Adrenal gland (tissue), 5 donors: ENCODE results near the gene SLC34A3.
A peak's percentile ranks its signal among the peaks of the same experiment; 100 is the strongest.

Source experiments
- POLR2A ChIP-seq, 2 donors: fragments of 450-650 bp; IDR thresholded peaks; one replicate each; pipeline ENCODE4 v1.6.1; 2017; ENCODE audit warnings: antibody characterized with exemption in 2 of 2, mild to moderate bottlenecking in 2 of 2, moderate library complexity in 1 of 2
- TF ChIP-seq, protein P1 (sequence below), 6 experiments: fragments of 450-650 bp in 4 of 6; fragments of 200-600 bp in 2 of 6; sonication (generic) in 1 of 6; IDR thresholded peaks; 1 replicate in 5 of 6; 2 replicates in 1 of 6; pipeline versions ENCODE4 v1.5.1 to v1.8.0; 2016 to 2021; ENCODE audit warnings: antibody characterized with exemption in 6 of 6, mild to moderate bottlenecking in 2 of 6, moderate library complexity in 1 of 6
- donor health status: DM: no; HTN: no; CAD: no.

GRCh38 chr9:137205126-137206069 lies 25.3 kb upstream of the SLC34A3 start, which contains the start of the genes NDOR1 and TMEM203:
- peak in 1 of 2 donors; percentile 61 for TF ChIP-seq POLR2A (IDR thresholded peaks at IDR 0.05)
- TF ChIP-seq, protein P1, sequence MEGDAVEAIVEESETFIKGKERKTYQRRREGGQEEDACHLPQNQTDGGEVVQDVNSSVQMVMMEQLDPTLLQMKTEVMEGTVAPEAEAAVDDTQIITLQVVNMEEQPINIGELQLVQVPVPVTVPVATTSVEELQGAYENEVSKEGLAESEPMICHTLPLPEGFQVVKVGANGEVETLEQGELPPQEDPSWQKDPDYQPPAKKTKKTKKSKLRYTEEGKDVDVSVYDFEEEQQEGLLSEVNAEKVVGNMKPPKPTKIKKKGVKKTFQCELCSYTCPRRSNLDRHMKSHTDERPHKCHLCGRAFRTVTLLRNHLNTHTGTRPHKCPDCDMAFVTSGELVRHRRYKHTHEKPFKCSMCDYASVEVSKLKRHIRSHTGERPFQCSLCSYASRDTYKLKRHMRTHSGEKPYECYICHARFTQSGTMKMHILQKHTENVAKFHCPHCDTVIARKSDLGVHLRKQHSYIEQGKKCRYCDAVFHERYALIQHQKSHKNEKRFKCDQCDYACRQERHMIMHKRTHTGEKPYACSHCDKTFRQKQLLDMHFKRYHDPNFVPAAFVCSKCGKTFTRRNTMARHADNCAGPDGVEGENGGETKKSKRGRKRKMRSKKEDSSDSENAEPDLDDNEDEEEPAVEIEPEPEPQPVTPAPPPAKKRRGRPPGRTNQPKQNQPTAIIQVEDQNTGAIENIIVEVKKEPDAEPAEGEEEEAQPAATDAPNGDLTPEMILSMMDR (IDR thresholded peaks at IDR 0.05): no peak
